ENCODE data around the gene MESP2. TPM values are rescaled to one million over a fixed set of nuclear protein-coding genes. Genes with fewer than 3 reads are reported as not detected.

Gene MESP2
- total and polyA plus RNA-seq, 9 of the 15 experiments (the other 6 are each of a cell fraction or from before 2014, with no cell fraction given), result 0.08 to 0.82 (median 0.37) TPM

- Histone ChIP-seq H3K4me3 (no peak overlapping the region), H3K79me2 (ENCODE audit: control insufficient read depth, insufficient read depth, low read length) (no peaks in the 10 kb centered on the region), H3K4me1 (replicated peaks in 1 of 2; ENCODE audit: control insufficient read depth in 2 of 2, insufficient read depth in 2 of 2, low read length in 2 of 2) (no peaks in the 10 kb centered on the region), H3K36me3 (ENCODE audit: control insufficient read depth, insufficient read depth, low read length) (no peaks in the 10 kb centered on the region), H3K27ac (ENCODE audit: extremely low read depth, low read depth, low read length) (no peak overlapping the region), H3K9me3 (replicated peaks; ENCODE audit: control insufficient read depth, insufficient read depth, low read depth, low read length) (no peaks in the 10 kb centered on the region), H3K9ac (ENCODE audit: insufficient read depth in 1 of 2, low read depth in 2 of 2, low read length in 2 of 2) (no peak overlapping the region), H3K9me1 (ENCODE audit: control insufficient read depth, insufficient read depth, low read length) (no peaks in the 10 kb centered on the region), H4K20me1 (replicated peaks; ENCODE audit: control insufficient read depth, insufficient read depth, low read length) (no peaks in the 10 kb centered on the region), H3K27me3 (ENCODE audit: control insufficient read depth in 2 of 2, insufficient read depth in 2 of 2, low read length in 2 of 2) (peaks cover 14 to 55% of the 10 kb centered on the region in 2 experiments; a peak in 4 of 5 replicates), H3K4me2 (ENCODE audit: insufficient read depth, low read length) (no peak overlapping the region), H2AFZ (ENCODE audit: low read depth, low read length) (no peak overlapping the region)
- BruUV-seq (replicated peaks), result no TSS peak
- no peak for TF ChIP-seq ATF6 (CRISPR knock-in tag; IDR thresholded peaks at IDR 0.05)
- no peak for TF ChIP-seq CBX8 (IDR thresholded peaks at IDR 0.05; ENCODE audit: borderline replicate concordance, extremely low read depth, low read depth, low read length, poor library complexity, severe bottlenecking)
- no peak for TF ChIP-seq ZNF668 (CRISPR knock-in tag; IDR thresholded peaks at IDR 0.05)
- no peak for TF ChIP-seq ZZZ3 (IDR thresholded peaks at IDR 0.05)
- TF ChIP-seq ARID3A (IDR thresholded peaks at IDR 0.05; ENCODE audit: borderline replicate concordance, low read depth, low read length), result no peak
- TF ChIP-seq POLR2A (conservative IDR thresholded peaks at IDR 0.05), result no peak
- no peak for TF ChIP-seq SAFB (IDR thresholded peaks at IDR 0.05; ENCODE audit: borderline replicate concordance, low read depth, low read length)
- no peak for TF ChIP-seq MCM3 (IDR thresholded peaks at IDR 0.05)
- TF ChIP-seq ZNF41 (CRISPR knock-in tag; conservative IDR thresholded peaks at IDR 0.05), result no peak
- no peak for TF ChIP-seq KLF6 (CRISPR knock-in tag; IDR thresholded peaks at IDR 0.05; ENCODE audit: borderline replicate concordance)
- TF ChIP-seq SNRNP70 (optimal IDR thresholded peaks at IDR 0.05; ENCODE audit: low read depth, low read length), result no peak
- TF ChIP-seq AFF1 (IDR thresholded peaks at IDR 0.05; ENCODE audit: low read depth in 1 of 2, partially characterized antibody in 2 of 2), result no peak
- intact Hi-C loops (cut with micrococcal nuclease), result no loop called here
- WGBS (ENCODE audit: insufficient coverage, low coverage, missing lambda C conversion rate), result 0% methylated on average over 5 of the region's 5 CpGs
- no peak for FAIRE-seq
- no peak for DNase-seq (ENCODE audit: extremely low read depth in 1 of 4, low spot score in 3 of 4)
- ATAC-seq, result no peak
- in situ Hi-C loops (cut with MboI), result loop anchor here (10.0 kb wide), 1 partner anchor 344 kb away; no protein-coding TSS in a partner anchor
- ChIA-PET CTCF (ENCODE audit: low intra/inter-chr PET ratio) (no interaction called here), POLR2A (interaction anchor here (0.7 to 1.0 kb wide), 2 partner anchors 29 to 60 kb away, joined by 3 to 4 read pairs; no protein-coding TSS in a partner anchor)
These were observed 44.9 kb upstream of the MESP2 start for GRCh38 chr15:89731275-89731674.
